Fibroblast of upper back skin (primary cell): ENCODE measurements around the gene TIAL1.
A peak's percentile ranks its signal among the peaks of the same experiment; 100 is the strongest.
"Not testable (repeated sequence)": the region's sequence is repeated elsewhere in the genome, so short reads cannot be mapped to it uniquely, and the experiment has no call there.

ENCODE experiments used
- DNase-seq: peaks from one replicate; pipeline ENCODE4 v3.0.0-alpha.2; 2013

TIAL1 gene, protein sequence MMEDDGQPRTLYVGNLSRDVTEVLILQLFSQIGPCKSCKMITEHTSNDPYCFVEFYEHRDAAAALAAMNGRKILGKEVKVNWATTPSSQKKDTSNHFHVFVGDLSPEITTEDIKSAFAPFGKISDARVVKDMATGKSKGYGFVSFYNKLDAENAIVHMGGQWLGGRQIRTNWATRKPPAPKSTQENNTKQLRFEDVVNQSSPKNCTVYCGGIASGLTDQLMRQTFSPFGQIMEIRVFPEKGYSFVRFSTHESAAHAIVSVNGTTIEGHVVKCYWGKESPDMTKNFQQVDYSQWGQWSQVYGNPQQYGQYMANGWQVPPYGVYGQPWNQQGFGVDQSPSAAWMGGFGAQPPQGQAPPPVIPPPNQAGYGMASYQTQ

DNA sequence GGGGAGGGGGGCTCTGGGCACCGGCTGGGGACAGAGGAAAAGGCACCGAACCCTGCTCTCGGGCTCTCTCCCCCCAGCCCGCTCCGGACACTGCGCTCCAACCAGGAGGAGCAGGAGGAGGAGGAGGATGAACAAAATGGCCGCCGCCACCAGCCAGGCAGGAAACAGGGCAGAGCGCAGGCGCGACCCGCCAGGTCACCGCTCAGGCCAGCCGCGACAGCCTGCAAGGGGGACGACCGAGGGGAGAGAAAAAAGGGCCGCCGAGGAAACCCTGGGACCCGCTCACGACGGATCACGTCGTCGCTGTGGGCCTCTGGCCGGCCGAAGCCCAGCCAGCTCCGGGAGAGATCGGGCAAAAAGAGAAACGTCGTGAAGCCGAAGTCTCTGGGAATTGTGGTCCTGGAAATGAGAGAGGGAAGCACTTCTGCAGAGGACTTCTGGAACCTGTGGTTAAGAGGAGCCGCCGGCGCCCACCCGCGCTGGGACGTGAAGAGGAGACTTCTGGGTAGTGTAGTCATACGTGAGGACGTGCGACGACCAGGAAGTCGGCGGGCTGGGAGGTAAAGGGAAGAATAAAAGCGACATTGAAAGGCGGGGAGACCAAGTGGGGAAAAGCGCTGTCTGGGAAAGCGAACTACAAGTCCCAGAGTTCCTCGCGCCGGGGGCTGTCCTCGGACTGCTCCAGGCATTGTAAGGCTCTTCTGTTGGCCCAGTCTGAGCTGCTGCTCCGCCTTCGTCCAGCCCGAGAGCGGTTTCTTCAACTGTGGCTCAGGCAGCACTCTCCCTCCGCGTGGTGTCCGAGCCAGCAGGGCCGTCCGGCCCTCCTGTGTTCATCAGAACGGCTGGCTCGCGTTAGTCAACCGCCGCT, at the start of gene TIAL1:
TIAL1 (minus strand) TSS at position 428 of the 868 bp plus-strand sequence. CDS start 499 bp downstream, outside the sequence.
- peak; percentile 100 for DNase-seq

DNA sequence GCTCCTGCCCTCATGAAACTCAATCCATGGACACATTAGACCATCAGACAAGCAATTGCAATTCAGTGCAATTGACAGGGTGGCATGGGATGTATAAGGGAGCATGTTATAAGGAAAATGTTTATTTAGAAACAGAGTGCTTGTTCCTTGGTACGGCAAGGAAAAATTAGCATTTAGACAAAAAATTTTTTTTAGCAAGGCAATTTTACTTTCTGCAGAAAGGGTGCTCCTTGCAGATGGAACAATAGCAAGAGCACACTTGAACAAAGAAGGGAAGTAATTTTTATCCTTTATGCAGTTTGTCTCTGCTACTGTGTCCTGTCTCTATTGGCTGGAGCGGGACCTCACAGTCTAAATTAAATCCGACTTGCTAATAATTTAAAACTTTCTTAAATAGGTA, 48.2 kb upstream of the TIAL1 start:
- no peak for DNase-seq

DNA sequence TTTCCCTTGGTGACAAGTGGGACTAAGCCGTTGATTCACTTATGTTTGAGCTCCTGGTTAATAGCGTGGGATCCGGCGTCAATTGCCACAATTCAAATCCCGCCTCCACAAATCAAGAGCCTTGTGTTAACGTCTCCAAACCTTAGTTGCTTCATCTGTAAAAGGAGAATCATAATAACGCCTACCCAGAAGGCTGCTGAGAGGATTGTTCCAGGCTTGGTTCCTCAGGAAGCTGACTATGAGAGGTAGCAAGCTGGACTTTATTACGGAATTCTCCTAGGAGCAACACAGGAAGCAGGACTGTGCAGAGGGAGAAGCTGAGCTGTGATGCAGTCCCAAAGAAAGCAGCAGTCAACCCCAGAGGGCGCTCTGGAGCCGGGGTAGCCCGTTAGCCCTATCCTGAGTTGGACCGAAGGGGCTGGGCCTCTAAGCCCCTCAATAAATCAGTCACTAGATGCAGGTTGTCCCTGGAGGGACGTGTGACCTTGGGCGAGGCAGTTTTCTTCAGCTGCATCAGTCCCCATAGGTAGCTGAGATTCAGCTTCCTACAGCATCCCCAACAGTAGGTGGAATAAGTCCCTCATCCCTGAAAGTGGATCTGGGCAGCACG, 47.5 kb upstream of the TIAL1 start:
- no peak for DNase-seq

DNA sequence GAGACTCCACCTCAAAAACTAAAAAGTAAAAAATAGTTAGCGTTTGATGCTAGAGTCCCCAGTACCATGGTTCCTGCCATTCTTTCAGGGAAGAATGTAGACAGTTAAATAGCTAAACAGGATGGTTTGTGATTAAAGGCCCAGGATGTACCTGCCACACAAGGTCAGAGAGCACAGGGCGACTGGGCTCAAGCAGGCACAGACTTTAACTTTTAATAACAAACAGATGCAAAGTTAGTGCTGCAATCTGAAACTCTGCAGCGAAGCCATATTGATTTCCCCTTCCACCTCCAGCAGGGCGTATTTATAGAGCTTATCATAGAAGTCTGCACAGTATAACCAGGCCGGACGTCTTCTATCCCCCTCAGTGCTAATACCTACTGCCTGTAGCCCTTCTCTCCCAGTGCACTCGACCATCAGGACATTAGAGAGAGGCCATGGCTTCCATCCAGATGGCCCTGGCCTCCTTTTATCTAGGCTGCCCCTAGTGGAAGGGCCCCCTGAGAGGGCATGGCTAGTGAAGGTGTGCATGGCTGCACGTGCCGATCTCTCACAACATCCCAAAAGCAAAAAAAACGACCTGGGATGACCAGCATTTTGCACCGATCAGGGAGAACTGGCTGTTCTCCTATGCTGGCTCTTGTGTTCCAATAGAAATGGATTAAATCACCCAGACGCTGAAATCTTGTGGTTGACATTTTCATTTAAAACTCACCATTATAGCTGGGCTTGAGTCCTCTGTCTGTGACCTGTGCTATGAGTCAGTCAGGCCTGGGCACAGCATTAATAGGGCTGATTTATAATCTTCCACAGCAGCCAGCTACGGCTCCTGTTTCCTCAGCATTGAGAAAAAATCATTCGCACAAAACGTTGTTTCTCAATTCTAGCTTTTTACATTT, 46.8 kb upstream of the TIAL1 start:
- peak; percentile 58 for DNase-seq

DNA sequence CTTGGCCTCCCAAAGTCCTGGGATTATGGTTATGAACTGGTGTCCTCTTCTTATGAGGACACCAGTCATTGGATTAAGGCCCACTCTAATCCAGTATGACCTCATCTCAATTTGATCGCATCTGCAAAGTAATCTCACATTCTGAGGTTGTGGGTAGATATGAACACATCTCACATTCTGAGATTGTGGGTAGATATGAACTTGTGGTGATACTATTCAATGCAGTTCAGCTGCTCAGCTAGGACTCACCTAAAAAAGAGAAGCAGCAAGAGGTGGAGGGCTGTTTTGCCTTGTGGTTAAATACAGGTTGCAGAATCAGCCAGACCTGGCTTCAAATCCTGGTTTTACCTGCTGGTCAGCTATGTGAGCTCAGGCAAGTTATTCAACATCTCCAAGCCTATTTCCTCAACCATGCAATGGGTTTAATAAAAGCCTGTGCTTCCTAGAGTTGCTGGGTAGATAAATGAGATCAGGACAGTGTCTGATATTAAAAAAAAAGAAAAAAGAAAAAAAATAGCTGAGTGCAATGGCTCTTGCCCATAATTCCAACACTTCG, 45.9 kb upstream of the TIAL1 start:
- no peak for DNase-seq

DNA sequence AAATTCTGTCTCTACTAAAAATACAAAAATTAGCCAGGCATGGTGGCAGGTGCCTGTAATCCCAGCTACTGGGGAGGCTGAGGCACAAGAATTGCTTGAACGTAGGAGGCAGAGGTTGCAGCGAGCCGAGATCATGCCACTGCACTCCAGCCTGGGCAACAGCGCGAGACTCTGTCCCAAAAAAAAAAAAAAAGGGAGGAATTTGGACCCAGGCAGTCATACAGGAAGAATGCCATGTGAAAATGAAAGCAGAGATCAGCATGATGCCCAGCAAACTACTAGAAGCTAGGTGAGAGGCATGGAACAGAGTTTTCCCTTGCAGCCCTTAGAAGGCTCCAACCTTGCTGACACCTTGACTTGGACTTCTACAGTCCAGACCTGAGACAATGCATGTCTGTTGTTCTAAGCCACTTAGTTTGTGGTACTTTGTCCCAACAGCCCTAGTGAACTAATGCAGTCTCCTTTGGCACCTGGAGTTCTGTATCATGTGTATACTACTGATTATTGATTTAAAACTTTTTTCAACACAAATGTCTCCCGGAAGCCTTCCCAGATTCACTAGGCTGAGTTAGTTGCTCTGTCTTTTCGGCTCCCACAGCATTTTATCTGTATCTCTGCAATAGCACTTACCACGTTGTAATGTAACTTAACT, 44.2 kb upstream of the TIAL1 start:
- no peak for DNase-seq

DNA sequence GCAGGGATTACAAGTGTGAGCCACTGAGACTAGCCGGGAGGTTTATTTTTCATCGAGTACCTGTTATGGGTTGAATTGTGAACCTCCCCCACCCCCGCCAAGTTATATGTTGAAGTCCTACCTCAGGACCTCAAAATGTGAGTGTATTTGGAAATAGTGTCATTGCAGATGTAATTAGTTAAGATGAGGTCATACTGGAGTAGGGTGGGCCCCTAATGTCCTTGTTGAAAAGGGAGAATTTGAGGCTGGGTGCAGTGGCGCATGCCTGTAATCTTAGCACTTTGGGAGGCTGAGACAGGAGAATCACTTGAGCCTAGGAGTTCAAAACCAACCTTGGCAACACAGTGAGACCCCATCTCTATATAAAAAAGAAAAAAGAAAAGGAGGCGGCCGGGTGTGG, 43.6 kb upstream of the TIAL1 start:
- no peak for DNase-seq

DNA sequence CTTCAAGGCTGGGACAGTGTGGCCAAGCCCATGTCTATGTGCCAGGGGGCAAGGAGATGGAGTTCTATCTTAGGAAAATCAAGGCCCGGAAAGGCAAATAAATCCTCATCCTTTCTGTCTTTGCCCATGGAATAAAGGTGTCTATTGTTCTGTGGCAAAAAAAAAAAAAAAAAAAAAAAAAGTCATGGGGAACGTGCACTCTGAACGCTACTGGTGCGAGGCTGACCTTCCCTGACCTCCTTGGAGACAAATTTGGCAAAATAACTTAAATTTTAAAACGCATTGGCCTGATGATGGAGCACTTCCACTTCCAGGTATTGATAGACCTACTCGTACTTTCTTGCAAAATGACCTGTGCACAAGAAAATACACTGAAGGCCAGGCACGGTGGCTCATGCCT, 42.2 kb upstream of the TIAL1 start:
- no peak for DNase-seq

DNA sequence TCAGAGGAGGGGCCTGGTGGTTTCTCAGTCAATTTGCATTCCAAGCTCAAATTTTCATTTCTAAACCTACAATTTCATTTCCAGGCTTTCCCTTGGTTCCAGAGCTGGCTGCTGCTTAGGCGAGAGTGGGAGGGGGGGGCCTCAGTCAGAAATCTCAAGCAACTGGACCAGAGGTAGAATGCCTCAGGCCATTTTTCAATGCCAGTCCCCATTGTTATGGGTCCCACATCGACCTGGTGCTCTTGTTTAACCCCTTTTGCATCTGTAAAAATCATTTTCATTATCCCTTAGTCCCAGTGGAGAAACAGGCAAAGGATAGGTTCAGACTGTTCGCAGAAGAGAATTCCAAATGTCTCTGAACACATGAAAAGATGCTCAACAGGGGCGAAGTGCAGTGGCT, 40.9 kb upstream of the TIAL1 start:
- no peak for DNase-seq

DNA sequence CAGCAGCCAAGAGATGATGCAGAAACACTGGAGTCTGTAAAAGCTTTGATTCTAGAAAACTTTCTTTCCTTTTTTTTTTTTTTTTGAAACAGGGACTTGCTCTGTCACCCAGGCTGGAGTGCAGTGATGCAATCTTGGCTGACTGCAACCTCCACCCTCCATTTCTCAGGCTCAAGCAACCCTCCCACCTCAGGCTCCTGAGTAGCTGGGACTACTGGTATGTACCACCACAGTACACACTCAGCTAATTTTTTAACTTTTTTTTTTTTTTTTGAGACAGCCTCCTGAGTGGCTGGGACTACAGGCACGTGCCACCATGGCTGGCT, 37.4 kb upstream of the TIAL1 start:
- DNase-seq = peak; percentile 28

DNA sequence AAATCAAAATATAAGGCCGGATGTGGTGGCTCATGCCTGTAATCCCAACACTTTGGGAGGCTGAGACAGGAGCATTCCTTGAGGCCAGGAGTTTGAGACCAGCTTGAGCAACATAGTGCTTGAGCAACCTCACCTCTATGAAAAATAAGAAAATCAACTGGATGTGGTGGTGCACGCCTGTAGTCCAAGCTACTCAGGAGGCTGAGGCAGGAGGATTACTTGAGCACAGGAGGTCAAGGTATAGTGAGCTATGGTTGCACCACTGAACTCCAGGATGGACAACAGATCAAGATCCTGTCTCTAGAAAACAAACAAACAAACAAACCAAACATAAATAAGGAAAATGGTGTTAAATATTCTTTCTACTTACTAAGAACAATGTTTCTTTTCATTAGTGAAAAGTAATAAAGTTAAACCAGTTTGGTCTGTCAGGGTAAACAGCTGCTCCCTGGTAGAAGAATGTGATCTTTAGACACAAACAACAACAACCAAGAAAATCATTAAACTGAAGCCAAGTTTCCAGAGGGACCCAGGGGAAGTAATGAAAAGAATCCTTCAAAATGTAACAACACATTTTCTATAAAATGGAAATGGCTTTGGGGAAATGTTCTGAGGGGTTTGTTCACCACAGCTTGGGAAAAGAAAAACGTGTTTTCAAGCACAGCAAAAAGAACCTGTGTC, 36.9 kb upstream of the TIAL1 start:
- DNase-seq = no peak

DNA sequence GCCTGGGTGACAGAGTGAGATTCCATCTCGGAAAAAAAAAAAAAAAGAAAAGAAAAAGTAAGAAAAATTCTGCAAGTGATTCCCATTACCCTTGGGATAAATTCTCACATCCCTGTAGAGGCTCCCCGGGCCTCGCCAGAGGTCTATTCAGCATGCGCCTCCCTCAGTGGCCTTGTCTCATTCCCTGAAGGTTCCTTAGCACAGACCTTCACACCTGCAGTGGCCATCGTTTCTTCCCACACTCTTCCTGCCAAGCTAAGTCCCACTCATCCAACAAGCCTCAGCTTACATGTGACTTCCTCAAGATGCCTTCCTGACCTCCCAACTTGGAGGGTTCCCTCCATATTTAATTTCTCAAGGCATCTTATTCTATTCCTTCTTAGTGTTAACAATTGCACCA, 33.5 kb upstream of the TIAL1 start:
- no peak for DNase-seq

DNA sequence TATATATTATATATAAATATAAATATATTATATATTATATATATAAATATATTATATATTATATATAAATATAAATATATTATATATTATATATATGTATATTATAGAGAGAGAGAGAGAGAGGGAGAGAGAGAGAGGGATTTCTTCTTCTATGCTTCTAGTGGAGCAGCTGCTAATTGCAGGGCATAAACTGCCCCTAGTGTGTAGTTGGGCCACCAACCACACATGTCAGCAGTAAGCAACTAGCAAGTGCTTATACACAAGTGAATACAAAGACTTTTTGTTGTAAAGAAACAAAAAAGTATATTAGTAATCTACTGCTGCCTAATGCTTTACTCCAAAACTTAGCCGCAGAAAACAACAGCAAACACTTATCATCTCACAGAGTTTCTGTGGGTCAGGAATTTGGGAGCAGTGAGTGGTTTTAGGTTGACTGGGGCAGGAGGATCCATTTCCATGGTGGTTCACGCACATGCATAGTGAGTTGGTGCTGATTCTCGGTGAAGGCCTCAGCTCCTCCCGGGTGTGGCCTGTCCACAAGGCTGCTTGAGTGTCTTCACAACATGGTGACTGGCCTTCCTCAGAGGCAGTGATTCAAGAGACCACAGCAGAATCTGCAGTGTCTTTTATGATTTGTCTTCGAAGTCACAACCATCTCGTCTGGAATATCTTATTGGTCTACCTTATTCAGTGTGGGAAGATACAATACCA, 29.0 kb upstream of the TIAL1 start:
- no peak for DNase-seq

DNA sequence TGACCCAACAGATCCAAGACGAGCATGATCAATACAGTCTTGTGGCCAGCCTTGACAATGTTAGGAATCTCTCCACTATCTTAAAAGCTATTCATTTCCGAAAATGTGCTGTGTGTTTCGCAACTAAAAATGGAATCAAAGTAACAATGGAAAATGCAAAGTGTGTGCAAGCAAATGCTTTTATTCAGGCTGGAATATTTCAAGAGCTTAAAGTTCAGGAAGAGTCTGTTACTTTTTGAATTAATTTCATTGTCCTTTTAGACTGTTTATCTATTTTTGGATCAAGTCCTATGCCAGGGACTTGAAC, 24.3 kb upstream of the TIAL1 start:
- no peak for DNase-seq

DNA sequence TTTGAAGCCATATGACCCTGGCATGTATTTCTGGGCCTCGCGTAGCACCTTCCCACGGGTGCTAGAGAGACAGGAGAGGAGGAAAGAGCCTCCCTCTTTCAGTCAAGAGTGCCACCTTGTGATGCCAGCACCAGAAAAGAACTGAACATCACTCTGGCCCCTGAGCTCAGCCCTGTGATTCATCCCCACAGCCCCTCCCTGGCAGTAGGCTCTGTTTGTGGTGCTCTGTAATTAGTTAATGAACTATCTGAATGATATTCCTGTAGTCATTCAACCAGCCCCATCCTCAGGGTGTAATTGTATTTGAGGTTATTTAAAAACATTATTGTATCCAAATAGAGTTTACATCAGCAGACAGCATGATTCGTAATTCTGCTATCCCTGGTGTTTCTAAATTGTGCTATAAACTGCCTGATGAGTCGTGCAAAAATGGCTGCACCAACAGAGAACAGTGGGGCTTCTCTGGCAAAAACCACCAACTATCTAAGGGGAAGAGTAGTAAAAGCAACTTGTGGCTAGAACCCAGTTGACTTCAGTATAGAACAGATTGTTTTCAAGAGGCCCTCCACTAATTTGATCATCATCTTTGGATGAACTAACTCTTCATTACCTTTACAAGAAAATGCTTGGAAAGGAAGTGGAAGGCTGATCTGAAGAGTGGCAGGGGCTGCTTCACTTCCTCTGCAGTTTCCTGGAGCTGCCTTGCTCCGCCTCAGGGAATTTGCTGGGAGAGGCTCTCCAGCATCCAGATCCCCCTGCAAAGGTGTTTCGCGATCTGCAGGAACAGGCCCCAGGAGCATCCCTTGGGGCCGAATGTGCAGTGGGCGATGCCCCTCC, 23.7 kb upstream of the TIAL1 start:
- DNase-seq = peak; percentile 72

DNA sequence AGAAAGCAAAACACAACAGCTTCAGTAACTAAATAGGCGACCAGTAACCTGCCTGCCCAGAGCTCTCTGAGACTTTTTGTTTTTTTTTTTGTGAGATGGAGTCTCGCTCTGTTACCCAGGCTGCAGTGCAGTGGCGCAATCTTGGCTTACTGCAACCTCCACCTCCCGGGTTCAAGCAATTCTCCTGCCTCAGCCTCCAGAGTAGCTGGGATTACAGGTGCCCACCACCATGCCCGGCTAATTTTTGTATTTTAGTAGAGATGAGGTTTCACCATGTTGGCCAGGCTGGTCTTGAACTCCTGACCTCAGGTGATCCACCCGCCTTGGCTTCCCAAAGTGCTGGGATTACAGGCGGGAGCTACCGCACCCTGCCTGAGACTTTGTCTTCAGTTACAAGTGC, 23.0 kb upstream of the TIAL1 start:
- DNase-seq = not testable (repeated sequence)

DNA sequence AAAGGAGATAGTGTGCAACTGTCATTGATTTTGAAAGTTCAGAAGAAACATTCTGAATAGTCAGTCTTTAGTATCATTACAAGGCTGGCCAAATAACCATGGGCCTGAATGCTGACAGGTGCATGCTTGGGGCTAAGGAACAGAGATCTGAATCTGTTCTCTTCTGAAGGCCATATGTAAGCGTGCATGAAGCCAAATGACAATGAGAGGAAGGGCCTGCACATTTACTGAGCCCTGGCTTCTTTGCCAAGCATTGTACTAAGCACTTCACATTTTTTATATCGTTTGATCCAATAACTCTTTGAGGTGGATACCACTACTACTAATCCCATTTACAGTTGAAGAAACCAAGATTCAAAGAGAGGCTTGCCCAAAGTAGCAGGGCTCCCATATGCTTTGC, 22.5 kb upstream of the TIAL1 start:
- DNase-seq = no peak

DNA sequence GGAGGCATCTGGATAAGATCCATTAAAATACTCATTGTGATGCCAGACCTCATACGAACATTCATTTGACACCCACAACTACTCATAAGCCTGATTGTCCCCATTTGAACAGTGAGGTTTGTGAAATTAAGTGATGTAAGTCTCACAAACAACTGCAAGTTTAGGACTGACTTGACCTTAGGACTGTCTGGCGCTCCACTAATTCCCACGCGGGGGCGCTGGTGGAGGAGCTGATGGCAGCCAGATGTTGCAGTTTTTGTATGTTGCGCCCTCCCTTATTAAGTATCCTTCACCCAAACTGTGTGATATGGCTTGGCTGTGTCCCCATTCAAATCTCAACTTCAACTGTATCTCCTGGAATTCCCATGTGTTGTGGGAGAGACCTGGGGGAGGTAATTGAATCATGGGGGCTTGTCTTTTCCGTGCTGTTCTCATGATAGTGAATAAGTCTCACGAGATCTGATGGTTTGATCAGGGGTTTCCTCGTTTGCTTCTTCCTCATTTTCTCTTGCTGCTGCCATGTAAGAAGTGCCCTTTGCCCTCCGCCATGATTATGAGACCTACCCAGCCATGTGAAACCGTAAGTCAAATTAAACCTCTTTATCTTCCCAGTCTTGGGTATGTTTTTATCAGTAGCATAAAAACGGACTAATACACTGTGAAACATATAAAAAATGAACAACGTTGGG, 20.3 kb upstream of the TIAL1 start:
- DNase-seq = peak; percentile 21

DNA sequence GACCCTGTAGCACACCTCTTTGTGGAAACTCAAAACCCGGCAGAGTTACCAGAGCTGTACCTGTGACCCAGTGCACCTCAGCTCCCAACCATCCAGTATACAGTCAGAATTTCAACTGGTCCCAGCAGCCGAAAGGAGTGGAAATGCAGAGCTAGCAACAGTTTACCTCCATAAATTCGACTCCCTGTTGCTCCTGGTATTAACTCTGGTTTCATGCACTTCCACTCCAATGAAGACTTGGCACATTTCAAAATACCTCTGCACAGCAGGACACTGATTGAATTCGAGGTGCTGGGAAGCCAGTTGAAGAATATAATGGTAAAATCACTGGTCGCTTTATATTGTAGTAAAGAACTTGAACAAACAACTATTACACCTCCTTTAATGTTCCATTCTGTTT, 17.9 kb upstream of the TIAL1 start:
- DNase-seq = no peak
